Measurements from ENCODE around the gene ROR1.

The ROR1 gene

DNA sequence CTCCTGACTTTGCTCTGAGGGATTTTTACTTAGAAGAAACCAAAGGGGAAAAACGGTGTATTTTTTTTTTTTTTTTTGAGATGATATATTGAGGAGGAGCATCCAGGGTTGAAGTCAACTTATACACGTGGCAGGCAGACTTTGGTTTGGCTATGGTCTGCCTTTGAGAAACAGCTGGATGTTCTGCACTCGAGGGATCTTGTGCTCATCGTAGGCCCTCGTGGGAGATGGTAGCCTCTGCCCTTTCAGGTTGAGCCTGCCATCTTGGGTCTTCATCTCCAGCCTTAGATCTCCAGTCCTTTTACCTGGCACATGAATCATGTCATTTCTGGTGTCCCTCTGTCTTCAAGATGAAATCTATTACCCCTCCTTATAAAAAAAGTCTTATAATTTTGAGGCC lies 362.5 kb downstream of the ROR1 start:
- Histone ChIP-seq H3K36me3 (ENCODE audit: insufficient read depth, low read length) (no peaks in the 10 kb centered on the region), H3K27me3 (ENCODE audit: insufficient read depth, low read length, poor library complexity) (no peaks in the 10 kb centered on the region), H3K4me3 (ENCODE audit: low read depth in 1 of 2, low read length in 2 of 2) (no peak overlapping the region), H2AFZ (ENCODE audit: low read depth, low read length) (no peak overlapping the region), H3K27ac (ENCODE audit: low read length) (no peak overlapping the region), H3K79me2 (ENCODE audit: insufficient read depth, low read length) (no peaks in the 10 kb centered on the region), H4K20me1 (ENCODE audit: insufficient read depth, low read length) (no peaks in the 10 kb centered on the region), H3K4me2 (ENCODE audit: insufficient read depth, low read length) (no peak overlapping the region), H3K9me3 (ENCODE audit: insufficient read depth, low read length, severe bottlenecking) (no peaks in the 10 kb centered on the region), H3K9ac (ENCODE audit: low read depth, low read length) (no peak overlapping the region), H3K4me1 (ENCODE audit: insufficient read depth, low read length) (no peaks in the 10 kb centered on the region)
- TF ChIP-seq, protein P1, sequence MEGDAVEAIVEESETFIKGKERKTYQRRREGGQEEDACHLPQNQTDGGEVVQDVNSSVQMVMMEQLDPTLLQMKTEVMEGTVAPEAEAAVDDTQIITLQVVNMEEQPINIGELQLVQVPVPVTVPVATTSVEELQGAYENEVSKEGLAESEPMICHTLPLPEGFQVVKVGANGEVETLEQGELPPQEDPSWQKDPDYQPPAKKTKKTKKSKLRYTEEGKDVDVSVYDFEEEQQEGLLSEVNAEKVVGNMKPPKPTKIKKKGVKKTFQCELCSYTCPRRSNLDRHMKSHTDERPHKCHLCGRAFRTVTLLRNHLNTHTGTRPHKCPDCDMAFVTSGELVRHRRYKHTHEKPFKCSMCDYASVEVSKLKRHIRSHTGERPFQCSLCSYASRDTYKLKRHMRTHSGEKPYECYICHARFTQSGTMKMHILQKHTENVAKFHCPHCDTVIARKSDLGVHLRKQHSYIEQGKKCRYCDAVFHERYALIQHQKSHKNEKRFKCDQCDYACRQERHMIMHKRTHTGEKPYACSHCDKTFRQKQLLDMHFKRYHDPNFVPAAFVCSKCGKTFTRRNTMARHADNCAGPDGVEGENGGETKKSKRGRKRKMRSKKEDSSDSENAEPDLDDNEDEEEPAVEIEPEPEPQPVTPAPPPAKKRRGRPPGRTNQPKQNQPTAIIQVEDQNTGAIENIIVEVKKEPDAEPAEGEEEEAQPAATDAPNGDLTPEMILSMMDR (IDR thresholded peaks at IDR 0.05; ENCODE audit: borderline replicate concordance, extremely low read depth, low read length, poor library complexity, severe bottlenecking): no peak
- TF ChIP-seq EZH2 (IDR thresholded peaks at IDR 0.05; ENCODE audit: borderline replicate concordance, low read depth, low read length, severe bottlenecking): no peak
- ATAC-seq (ENCODE audit: insufficient read depth, low read depth) (no peak), DNase-seq (no peak)

DNA sequence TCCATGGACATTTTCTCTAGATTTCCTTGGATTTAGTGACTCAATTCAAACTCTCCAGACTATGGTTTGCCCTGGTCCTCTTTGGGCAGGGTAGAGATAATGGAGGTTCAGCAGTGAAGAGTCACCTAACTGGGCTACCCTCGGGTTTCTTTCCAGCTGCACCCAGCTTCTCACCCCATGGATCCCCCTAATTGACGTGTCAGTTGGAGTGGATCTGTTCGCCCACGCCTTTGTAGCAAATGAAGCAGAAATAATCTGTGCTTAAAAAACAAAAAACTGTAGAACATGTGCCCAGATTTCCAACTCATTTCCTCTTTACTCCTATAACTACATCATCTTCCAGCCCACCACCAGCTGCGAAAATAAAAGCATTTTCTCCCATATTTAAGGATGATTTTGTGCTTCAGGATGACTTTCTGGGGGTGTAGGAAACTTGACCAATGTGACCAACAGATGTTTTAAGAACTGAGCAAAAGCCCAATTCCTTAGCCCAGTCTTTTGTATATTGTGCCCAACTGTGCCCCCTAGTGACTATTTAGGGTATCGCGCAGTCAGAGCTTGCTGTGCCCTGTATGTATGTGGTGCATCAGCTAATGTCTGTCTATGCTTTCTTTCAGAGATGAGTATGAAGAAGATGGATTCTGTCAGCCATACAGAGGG lies 363.1 kb downstream of the ROR1 start:
- DNase-seq (peak; percentile 68), ATAC-seq (ENCODE audit: insufficient read depth, low read depth) (peak; percentile 80; the same call in 2 of the 3 replicates)
- Histone ChIP-seq H3K36me3 (ENCODE audit: insufficient read depth, low read length) (no peaks in the 10 kb centered on the region), H3K4me2 (ENCODE audit: insufficient read depth, low read length) (no peak overlapping the region), H3K27ac (ENCODE audit: low read length) (no peak overlapping the region), H3K9ac (ENCODE audit: low read depth, low read length) (no peak overlapping the region), H2AFZ (ENCODE audit: low read depth, low read length) (no peak overlapping the region), H3K27me3 (ENCODE audit: insufficient read depth, low read length, poor library complexity) (no peaks in the 10 kb centered on the region), H3K79me2 (ENCODE audit: insufficient read depth, low read length) (no peaks in the 10 kb centered on the region), H3K9me3 (ENCODE audit: insufficient read depth, low read length, severe bottlenecking) (no peaks in the 10 kb centered on the region), H3K4me3 (ENCODE audit: low read depth in 1 of 2, low read length in 2 of 2) (no peak overlapping the region), H4K20me1 (ENCODE audit: insufficient read depth, low read length) (no peaks in the 10 kb centered on the region), H3K4me1 (ENCODE audit: insufficient read depth, low read length) (no peaks in the 10 kb centered on the region)
- TF ChIP-seq, protein P1 (IDR thresholded peaks at IDR 0.05; ENCODE audit: borderline replicate concordance, extremely low read depth, low read length, poor library complexity, severe bottlenecking): peak; percentile 94
- no peak for TF ChIP-seq EZH2 (IDR thresholded peaks at IDR 0.05; ENCODE audit: borderline replicate concordance, low read depth, low read length, severe bottlenecking)

DNA sequence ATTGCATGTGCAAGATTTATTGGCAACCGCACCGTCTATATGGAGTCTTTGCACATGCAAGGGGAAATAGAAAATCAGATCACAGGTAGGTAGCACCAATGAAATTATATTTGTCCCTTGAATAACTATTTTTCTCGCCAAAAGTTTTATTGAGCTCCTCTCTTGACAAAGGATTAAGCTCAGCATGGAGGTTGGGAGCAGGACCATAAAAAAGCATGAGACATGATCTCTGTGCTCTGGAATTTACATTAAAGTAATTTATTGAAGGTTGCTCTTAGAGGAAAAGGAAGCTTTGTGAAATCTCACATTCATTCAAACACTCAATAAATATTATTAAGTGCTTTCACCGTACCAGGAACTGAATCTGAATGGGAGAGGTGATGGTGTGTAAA lies 363.6 kb downstream of the ROR1 start:
- Histone ChIP-seq H3K27me3 (ENCODE audit: insufficient read depth, low read length, poor library complexity) (no peaks in the 10 kb centered on the region), H4K20me1 (ENCODE audit: insufficient read depth, low read length) (no peaks in the 10 kb centered on the region), H3K4me2 (ENCODE audit: insufficient read depth, low read length) (no peak overlapping the region), H3K4me1 (ENCODE audit: insufficient read depth, low read length) (no peaks in the 10 kb centered on the region), H3K9me3 (ENCODE audit: insufficient read depth, low read length, severe bottlenecking) (no peaks in the 10 kb centered on the region), H2AFZ (ENCODE audit: low read depth, low read length) (no peak overlapping the region), H3K9ac (ENCODE audit: low read depth, low read length) (no peak overlapping the region), H3K36me3 (ENCODE audit: insufficient read depth, low read length) (no peaks in the 10 kb centered on the region), H3K27ac (ENCODE audit: low read length) (no peak overlapping the region), H3K4me3 (ENCODE audit: low read depth in 1 of 2, low read length in 2 of 2) (no peak overlapping the region), H3K79me2 (ENCODE audit: insufficient read depth, low read length) (no peaks in the 10 kb centered on the region)
- TF ChIP-seq, protein P1 (IDR thresholded peaks at IDR 0.05; ENCODE audit: borderline replicate concordance, extremely low read depth, low read length, poor library complexity, severe bottlenecking): no peak
- DNase-seq (no peak), ATAC-seq (ENCODE audit: insufficient read depth, low read depth) (no peak)
